Left kidney (tissue), 8 donors: ENCODE results near the gene FGF22. TPM values are rescaled to one million over a fixed set of nuclear protein-coding genes. Genes with fewer than 3 reads are reported as not detected.
"Not testable (repeated sequence)": the region's sequence is repeated elsewhere in the genome, so short reads cannot be mapped to it uniquely, and the experiment has no call there.

ENCODE experiments used
- DNase-seq: peaks from one replicate; pipeline ENCODE4 v3.0.0-alpha.2; 2013
- long read RNA-seq, 8 donors: transcript quantifications; one replicate each; lab custom pipeline, GENCODE V29; 2026
- polyA plus RNA-seq: library from polyadenylated mRNA; unstranded; fragments of 120-200 nt; gene quantifications from one replicate; pipeline ENCODE4 v1.2.1, GENCODE V29; 2013; ENCODE audit not compliant: insufficient read length

Gene FGF22
- polyA plus RNA-seq, result 0.60 TPM
- long read RNA-seq, donor 1, result 0 reads
- long read RNA-seq, donor 2, partial matches to known transcripts, result 0 of 1 reads
- long read RNA-seq, donor 2, other reads (novel, unspliced or antisense), result 0 of 1 reads
- long read RNA-seq, donor 3, result 0 reads
- long read RNA-seq, donor 4, result 0 reads
- long read RNA-seq, donor 5, result 0 reads
- long read RNA-seq, donor 6, result 0 reads
- long read RNA-seq, donor 7, partial matches to known transcripts, result 0 of 1 reads
- long read RNA-seq, donor 7, other reads (novel, unspliced or antisense), result 0 of 1 reads
- long read RNA-seq, donor 8, partial matches to known transcripts, result 0 of 1 reads
- long read RNA-seq, donor 8, other reads (novel, unspliced or antisense), result 0 of 1 reads

- DNase-seq, result peak; percentile 87
These were observed at the start of gene FGF22 for GRCh38 chr19:639253-640160. Gene FGF22, plus strand, starts transcription at chr19:639879. Its CDS starts 47 bp downstream, at chr19:639926.

- no peak for DNase-seq
These were observed 49.3 kb upstream of the FGF22 start for GRCh38 chr19:590396-590745.

- no peak for DNase-seq
These were observed 49.0 kb upstream of the FGF22 start for GRCh38 chr19:590750-591098.

GRCh38 chr19:591099-591958 lies 48.4 kb upstream of the FGF22 start:
- no peak for DNase-seq

- no peak for DNase-seq
These were observed 47.6 kb upstream of the FGF22 start for GRCh38 chr19:592101-592500.

GRCh38 chr19:593055-593454 lies 46.6 kb upstream of the FGF22 start:
- no peak for DNase-seq

- DNase-seq, result no peak
These were observed 46.2 kb upstream of the FGF22 start for GRCh38 chr19:593505-593904.

GRCh38 chr19:594265-594870 lies 45.3 kb upstream of the FGF22 start:
- DNase-seq, result no peak

GRCh38 chr19:595326-596262 lies 44.1 kb upstream of the FGF22 start:
- no peak for DNase-seq

GRCh38 chr19:596263-596655 lies 43.4 kb upstream of the FGF22 start:
- DNase-seq, result no peak

- DNase-seq, result no peak
These were observed 42.0 kb upstream of the FGF22 start for GRCh38 chr19:597406-598315.

- DNase-seq, result no peak
These were observed 38.4 kb upstream of the FGF22 start for GRCh38 chr19:601310-601709.

GRCh38 chr19:601790-602189 lies 37.9 kb upstream of the FGF22 start:
- no peak for DNase-seq

- no peak for DNase-seq
These were observed 37.0 kb upstream of the FGF22 start for GRCh38 chr19:602391-603301.

- not testable (repeated sequence) for DNase-seq
These were observed 36.4 kb upstream of the FGF22 start for GRCh38 chr19:603302-603639.

GRCh38 chr19:603779-604178 lies 35.9 kb upstream of the FGF22 start:
- not testable (repeated sequence) for DNase-seq

- no peak for DNase-seq
These were observed 35.3 kb upstream of the FGF22 start for GRCh38 chr19:604355-604754.
